GM21723 (cell line): ENCODE results near the gene TENM3.

Experiments used
- ATAC-seq: cut with Tn5 transposase; IDR thresholded peaks from one replicate; pipeline ENCODE4 v1.9.1; 2021; ENCODE audit warnings: mild to moderate bottlenecking, moderate library complexity; ENCODE audit not compliant: unreplicated experiment

The TENM3 gene

GRCh38 chr4:182324282-182324681 is 81.1 kb downstream of the TENM3 start:
- ATAC-seq, result no peak

GRCh38 chr4:182325397-182325796 is 82.2 kb downstream of the TENM3 start:
- no peak for ATAC-seq

- no peak for ATAC-seq
Observed at GRCh38 chr4:182325848-182326255, 82.7 kb downstream of the TENM3 start.

- ATAC-seq, result no peak
Observed at GRCh38 chr4:182328505-182328904, 85.3 kb downstream of the TENM3 start.

- ATAC-seq, result no peak
Observed at GRCh38 chr4:182337366-182337765, 94.2 kb downstream of the TENM3 start.

- no peak for ATAC-seq
Observed at GRCh38 chr4:182338063-182338462, 94.9 kb downstream of the TENM3 start.

GRCh38 chr4:182338746-182339145 is 95.5 kb downstream of the TENM3 start:
- ATAC-seq, result no peak

- no peak for ATAC-seq
Observed at GRCh38 chr4:182339221-182339641, 96.0 kb downstream of the TENM3 start.

GRCh38 chr4:182343453-182343852 is 100.3 kb downstream of the TENM3 start:
- ATAC-seq, result no peak

- no peak for ATAC-seq
Observed at GRCh38 chr4:182344968-182345367, 101.8 kb downstream of the TENM3 start.

- no peak for ATAC-seq
Observed at GRCh38 chr4:182346250-182346649, 103.0 kb downstream of the TENM3 start.

- no peak for ATAC-seq
Observed at GRCh38 chr4:182346675-182347375, 103.6 kb downstream of the TENM3 start.

GRCh38 chr4:182348779-182349326 is 105.7 kb downstream of the TENM3 start:
- ATAC-seq, result no peak

- ATAC-seq, result no peak
Observed at GRCh38 chr4:182350041-182350440, 106.8 kb downstream of the TENM3 start.

GRCh38 chr4:182351485-182351884 is 108.3 kb downstream of the TENM3 start:
- ATAC-seq, result no peak

- ATAC-seq, result no peak
Observed at GRCh38 chr4:182354106-182354505, 110.9 kb downstream of the TENM3 start.

- ATAC-seq, result no peak
Observed at GRCh38 chr4:182354867-182355266, 111.7 kb downstream of the TENM3 start.

GRCh38 chr4:182367153-182367552 is 124.0 kb downstream of the TENM3 start:
- ATAC-seq, result no peak

- ATAC-seq, result no peak
Observed at GRCh38 chr4:182369211-182369610, 126.0 kb downstream of the TENM3 start.

- ATAC-seq, result no peak
Observed at GRCh38 chr4:182370491-182370890, 127.3 kb downstream of the TENM3 start.

- ATAC-seq, result no peak
Observed at GRCh38 chr4:182380771-182381181, 137.6 kb downstream of the TENM3 start.

- ATAC-seq, result no peak
Observed at GRCh38 chr4:182382941-182383340, 139.7 kb downstream of the TENM3 start.

GRCh38 chr4:182384631-182385091 is 141.5 kb downstream of the TENM3 start:
- no peak for ATAC-seq
